B cell (primary cell): ENCODE measurements around the gene RNF157. TPM values are rescaled to one million over a fixed set of nuclear protein-coding genes. Genes with fewer than 3 reads are reported as not detected.
"Not testable (repeated sequence)": the region's sequence is repeated elsewhere in the genome, so short reads cannot be mapped to it uniquely, and the experiment has no call there.

ENCODE experiments used
- ATAC-seq: fragments of 200-7000 bp; cut with Tn5 transposase; one replicate; pipeline ENCODE4 v1.10.0; 2021; ENCODE audit warnings: low read depth, mild to moderate bottlenecking, moderate number of reproducible peaks, moderate library complexity
- CTCF ChIA-PET: fragments of 350-600 bp; sonication (Branson Sonifier 250); formaldehyde crosslinking; loops from one replicate; lab custom pipeline; 2021; ENCODE audit warnings: antibody characterized with exemption, inconsistent platforms; lab: Charles Lee
- POLR2A ChIA-PET: fragments of 350-600 bp; sonication (Branson Sonifier 250); formaldehyde crosslinking; loops from one replicate; lab custom pipeline; 2021; ENCODE audit warnings: antibody characterized with exemption; lab: Charles Lee
- DNase-seq: peaks from one replicate; pipeline ENCODE4 v3.0.0; 2013
- H2AFZ ChIP-seq: 2 replicates; pipeline ENCODE4 v1.6.1; 2012; ENCODE audit warnings: mild to moderate bottlenecking, low read depth, low read length; ENCODE audit not compliant: insufficient read depth, poor library complexity, severe bottlenecking
- H3K27ac ChIP-seq, 2 donors: 1 replicate in 1 of 2; 2 replicates in 1 of 2; pipeline ENCODE4 v1.5.1; 2012 to 2013; ENCODE audit warnings: low read length in 2 of 2, mild to moderate bottlenecking in 2 of 2, moderate library complexity in 1 of 2
- H3K27me3 ChIP-seq, 4 experiments: fragments of 200-600 bp in 1 of 4; sonication (generic) in 1 of 4; replicated peaks in 1 of 4; 1 replicate in 2 of 4; 2 replicates in 2 of 4; pipeline versions ENCODE4 v1.6.1 to v1.7.0; 2013 to 2016; ENCODE audit warnings: low read length in 3 of 4, mild to moderate bottlenecking in 2 of 4, mixed read lengths in 1 of 4, moderate library complexity in 1 of 4; ENCODE audit not compliant: insufficient read depth in 4 of 4, control insufficient read depth in 3 of 4; ENCODE audit errors: control extremely low read depth in 1 of 4
- H3K36me3 ChIP-seq, 2 experiments: replicated peaks in 1 of 2; 1 replicate in 1 of 2; 2 replicates in 1 of 2; pipeline versions ENCODE4 v1.6.1 to v1.7.1; 2013; ENCODE audit warnings: low read length in 1 of 2; ENCODE audit not compliant: insufficient read depth in 2 of 2, control insufficient read depth in 1 of 2; ENCODE audit errors: control extremely low read depth in 1 of 2, extremely low read depth in 1 of 2
- H3K4me1 ChIP-seq, 2 donors: fragments of 200-600 bp in 1 of 2; sonication (generic) in 1 of 2; 1 replicate in 1 of 2; 2 replicates in 1 of 2; pipeline versions ENCODE4 v1.5.1 to v1.6.1; 2013 to 2017; ENCODE audit warnings: low read length in 2 of 2; ENCODE audit not compliant: control insufficient read depth in 2 of 2, insufficient read depth in 2 of 2
- H3K4me2 ChIP-seq: replicated peaks from 2 replicates; pipeline ENCODE3; 2012; ENCODE audit warnings: mild to moderate bottlenecking, low read depth, low read length; ENCODE audit not compliant: poor library complexity, severe bottlenecking
- H3K4me3 ChIP-seq, 5 experiments: fragments of 200-600 bp in 1 of 5; sonication (generic) in 1 of 5; 1 replicate in 3 of 5; 2 replicates in 2 of 5; pipeline versions ENCODE4 v1.5.1 to v1.7.0; 2011 to 2016; ENCODE audit warnings: low read length in 4 of 5, mild to moderate bottlenecking in 4 of 5, low read depth in 2 of 5, control low read depth in 1 of 5, moderate library complexity in 1 of 5; ENCODE audit not compliant: insufficient read depth in 1 of 5; ENCODE audit errors: control extremely low read depth in 1 of 5, extremely low read depth in 1 of 5
- H3K79me2 ChIP-seq: fragments of 200-600 bp; sonication (generic); one replicate; pipeline ENCODE4 v1.6.0; 2016; ENCODE audit warnings: low read length; ENCODE audit not compliant: control insufficient read depth, insufficient read depth
- H3K9ac ChIP-seq: fragments of 200-600 bp; sonication (generic); 2 replicates; pipeline ENCODE4 v1.6.1; 2017; ENCODE audit warnings: mild to moderate bottlenecking, low read length, moderate library complexity
- H3K9me3 ChIP-seq, 3 donors: one replicate each; pipeline versions ENCODE4 v1.6.1 to v1.7.1; 2013; ENCODE audit warnings: low read length in 2 of 3; ENCODE audit not compliant: control insufficient read depth in 2 of 3, insufficient read depth in 1 of 3; ENCODE audit errors: control extremely low read depth in 1 of 3
- H4K20me1 ChIP-seq: 2 replicates; pipeline ENCODE4 v1.6.0; 2012; ENCODE audit warnings: mild to moderate bottlenecking, low read length; ENCODE audit not compliant: insufficient read depth, control insufficient read depth, poor library complexity, severe bottlenecking
- H3K27ac Mint-ChIP-seq: one replicate; pipeline ENCODE4 v1.8.0; 2021; ENCODE audit warnings: mixed read lengths
- H3K27me3 Mint-ChIP-seq: one replicate; pipeline ENCODE4 v1.8.0; 2021; ENCODE audit warnings: mixed read lengths
- H3K4me1 Mint-ChIP-seq: one replicate; pipeline ENCODE4 v1.8.0; 2021; ENCODE audit warnings: mixed read lengths
- H3K4me3 Mint-ChIP-seq: one replicate; pipeline ENCODE4 v1.8.0; 2021; ENCODE audit warnings: mixed read lengths
- H3K9me3 Mint-ChIP-seq: one replicate; pipeline ENCODE4 v1.8.0; 2022; ENCODE audit warnings: mixed read lengths; ENCODE audit not compliant: insufficient read depth
- EZH2 ChIP-seq: IDR thresholded peaks from 2 replicates; pipeline ENCODE4 v1.6.1; 2012; ENCODE audit warnings: borderline replicate concordance, low read depth, mild to moderate bottlenecking, moderate library complexity, low read length; ENCODE audit not compliant: insufficient read depth, poor library complexity, severe bottlenecking
- WGBS: methylation state at CpG from one replicate; pipeline ENCODE4 v1.1.5; 2013; ENCODE audit warnings: missing lambda C conversion rate; ENCODE audit not compliant: insufficient coverage; 5-methylcytosine and 5-hydroxymethylcytosine counted together
- intact Hi-C: fragments of 100-400 bp; cut with micrococcal nuclease; formaldehyde crosslinking; loops from one replicate; pipeline ENCODE4 v1.10.0; 2022
- polyA plus RNA-seq: library from polyadenylated mRNA; depleted of rRNA; stranded (reverse); fragments of >200 nt; gene quantifications from 2 replicates; pipeline ENCODE4 v1.2.3, GENCODE V29; 2012
- total RNA-seq, 2 donors: library from RNA; stranded (reverse); fragments of 120-200 nt in 1 of 2; gene quantifications; 1 replicate in 1 of 2; 2 replicates in 1 of 2; pipeline versions ENCODE4 v1.2.3 to v1.2.4, GENCODE V29; 2013 to 2022
- TF ChIP-seq, protein P1 (sequence below): fragments of 200-600 bp; IDR thresholded peaks from one replicate; pipeline ENCODE4 v1.8.0; 2022; ENCODE audit warnings: antibody characterized with exemption, mild to moderate bottlenecking

The RNF157 gene
- total and polyA plus RNA-seq, 2 donors (not counting 1 experiment from before 2014, with no cell fraction given), result 0.54 to 1.2 TPM

DNA sequence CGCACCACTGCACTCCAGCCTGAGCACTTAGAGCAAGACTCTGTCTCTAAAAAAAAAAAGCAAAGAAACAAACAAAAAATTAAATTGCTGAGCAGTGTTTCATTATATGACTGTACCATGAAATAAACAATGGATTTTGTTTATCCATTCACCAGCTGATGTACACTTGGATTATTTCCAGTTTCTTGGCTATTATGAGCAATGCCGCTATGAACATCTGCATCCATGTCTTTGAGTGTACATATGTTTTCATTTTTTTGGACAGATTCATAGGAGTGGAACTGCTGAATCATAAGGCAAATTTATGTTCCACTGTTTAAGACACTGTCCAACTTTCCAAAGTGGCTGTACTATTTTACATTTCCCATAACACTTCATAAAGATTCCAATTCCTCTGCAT lies 8.0 kb downstream of the RNF157 start:
- Mint-ChIP-seq H3K9me3 (no peaks in the 10 kb centered on the region), H3K4me3 (no peak overlapping the region), H3K27ac (no peak overlapping the region), H3K27me3 (peaks cover 9% of the 10 kb centered on the region), H3K4me1 (no peaks in the 10 kb centered on the region)
- Histone ChIP-seq H3K27ac (no peak overlapping the region), H3K9me3 (peaks cover 0 to 1% (median 0%) of the 10 kb centered on the region in 3 donors), H2AFZ (no peak overlapping the region), H4K20me1 (no peaks in the 10 kb centered on the region), H3K27me3 (no peaks in the 10 kb centered on the region), H3K4me1 (no peaks in the 10 kb centered on the region), H3K79me2 (no peaks in the 10 kb centered on the region), H3K4me2 (no peak overlapping the region), H3K36me3 (no peaks in the 10 kb centered on the region), H3K4me3 (no peak overlapping the region), H3K9ac (no peak overlapping the region)
- 57% methylated on average over 1 of the region's 2 CpGs for WGBS
- CTCF ChIA-PET, result interaction anchor here (2.0 kb wide), 1 partner anchor 52 kb away, joined by 5 read pairs; no protein-coding TSS in a partner anchor
- intact Hi-C loops, result no loop called here
- no peak for ATAC-seq
- DNase-seq, result no peak
- TF ChIP-seq, protein P1, sequence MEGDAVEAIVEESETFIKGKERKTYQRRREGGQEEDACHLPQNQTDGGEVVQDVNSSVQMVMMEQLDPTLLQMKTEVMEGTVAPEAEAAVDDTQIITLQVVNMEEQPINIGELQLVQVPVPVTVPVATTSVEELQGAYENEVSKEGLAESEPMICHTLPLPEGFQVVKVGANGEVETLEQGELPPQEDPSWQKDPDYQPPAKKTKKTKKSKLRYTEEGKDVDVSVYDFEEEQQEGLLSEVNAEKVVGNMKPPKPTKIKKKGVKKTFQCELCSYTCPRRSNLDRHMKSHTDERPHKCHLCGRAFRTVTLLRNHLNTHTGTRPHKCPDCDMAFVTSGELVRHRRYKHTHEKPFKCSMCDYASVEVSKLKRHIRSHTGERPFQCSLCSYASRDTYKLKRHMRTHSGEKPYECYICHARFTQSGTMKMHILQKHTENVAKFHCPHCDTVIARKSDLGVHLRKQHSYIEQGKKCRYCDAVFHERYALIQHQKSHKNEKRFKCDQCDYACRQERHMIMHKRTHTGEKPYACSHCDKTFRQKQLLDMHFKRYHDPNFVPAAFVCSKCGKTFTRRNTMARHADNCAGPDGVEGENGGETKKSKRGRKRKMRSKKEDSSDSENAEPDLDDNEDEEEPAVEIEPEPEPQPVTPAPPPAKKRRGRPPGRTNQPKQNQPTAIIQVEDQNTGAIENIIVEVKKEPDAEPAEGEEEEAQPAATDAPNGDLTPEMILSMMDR, result no peak
- no peak for TF ChIP-seq EZH2
- POLR2A ChIA-PET, result no interaction called here

DNA sequence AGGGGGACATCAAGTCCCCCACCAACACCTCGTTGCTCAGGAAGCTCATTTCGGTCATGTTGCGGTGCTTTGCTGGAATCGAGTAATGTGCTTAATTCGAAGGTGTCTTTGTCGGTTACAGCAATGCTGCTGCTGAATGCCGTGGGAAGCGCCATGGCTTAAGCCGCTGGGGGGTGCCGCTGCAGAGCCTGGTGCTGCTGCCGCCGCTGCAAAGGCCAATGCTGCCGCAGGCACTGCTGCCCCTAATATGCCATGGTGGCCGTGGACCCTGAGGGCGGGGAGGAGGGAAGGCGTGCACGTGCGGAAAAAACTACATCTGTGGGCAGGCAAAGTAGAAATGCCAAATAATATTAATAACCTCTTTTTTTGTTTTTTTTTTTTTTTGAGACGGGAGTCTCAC lies 13.5 kb downstream of the RNF157 start:
- intact Hi-C loops, H3K9me3 ChIP-seq, H3K36me3 ChIP-seq, H3K27ac ChIP-seq, H3K27me3 ChIP-seq, H2AFZ ChIP-seq, H3K4me1 ChIP-seq, H3K4me3 ChIP-seq, H3K79me2 ChIP-seq, CTCF ChIA-PET, H3K27ac Mint-ChIP-seq, DNase-seq, H3K9ac ChIP-seq, H3K9me3 Mint-ChIP-seq, POLR2A ChIA-PET, H3K4me3 Mint-ChIP-seq, H3K4me1 Mint-ChIP-seq, H4K20me1 ChIP-seq, H3K4me2 ChIP-seq, ATAC-seq, H3K27me3 Mint-ChIP-seq: not testable (repeated sequence)
- WGBS, result 96% methylated on average over 14 of the region's 19 CpGs

DNA sequence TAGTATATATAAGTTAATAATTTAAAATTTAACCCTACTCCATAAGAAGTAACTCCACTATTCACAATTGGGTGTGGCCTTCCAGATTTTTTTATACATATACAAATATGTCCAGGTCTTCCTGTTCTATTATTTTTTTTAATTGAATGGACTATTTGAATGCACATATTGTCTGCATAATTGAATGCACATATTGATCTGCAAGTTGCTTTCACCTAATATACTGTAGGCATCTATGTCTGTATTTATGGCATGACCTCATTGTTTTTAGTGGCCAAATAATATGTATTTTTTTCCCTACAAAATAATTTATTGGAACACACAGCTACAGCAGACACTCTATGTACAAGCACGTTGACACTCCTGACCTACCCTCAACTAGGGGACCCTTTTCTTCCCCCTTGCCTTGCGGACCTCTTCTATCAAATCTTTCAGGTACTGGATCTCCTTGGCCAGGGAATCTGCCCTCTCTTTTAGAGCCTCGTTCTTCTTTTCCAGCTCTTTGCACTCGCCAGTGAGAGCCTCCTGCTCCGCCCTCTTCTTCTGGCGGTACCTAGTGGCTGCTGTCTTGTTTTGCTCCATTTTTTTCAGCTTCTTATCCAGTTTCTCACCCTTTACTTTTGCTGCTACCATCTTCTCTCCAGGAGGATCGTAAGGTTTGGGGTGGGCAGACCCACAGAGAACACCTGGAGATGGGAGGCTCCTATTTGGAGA lies 14.8 kb downstream of the RNF157 start:
- H4K20me1 ChIP-seq, H3K4me1 Mint-ChIP-seq, H3K4me2 ChIP-seq, H3K9ac ChIP-seq, DNase-seq, H3K9me3 Mint-ChIP-seq, H3K36me3 ChIP-seq, H3K79me2 ChIP-seq, H3K27ac Mint-ChIP-seq, POLR2A ChIA-PET, H3K27me3 Mint-ChIP-seq, ATAC-seq, H3K4me1 ChIP-seq, H3K4me3 Mint-ChIP-seq, H3K27ac ChIP-seq, H2AFZ ChIP-seq, H3K27me3 ChIP-seq, H3K4me3 ChIP-seq, H3K9me3 ChIP-seq, intact Hi-C loops: not testable (repeated sequence)
- WGBS, result 92% methylated on average over 1 of the region's 7 CpGs
- CTCF ChIA-PET, result interaction anchor here (1.1 kb wide), 1 partner anchor 54 kb away, joined by 4 read pairs; no protein-coding TSS in a partner anchor
